ENCODE measurements around the gene POLR3E.

The POLR3E gene, protein sequence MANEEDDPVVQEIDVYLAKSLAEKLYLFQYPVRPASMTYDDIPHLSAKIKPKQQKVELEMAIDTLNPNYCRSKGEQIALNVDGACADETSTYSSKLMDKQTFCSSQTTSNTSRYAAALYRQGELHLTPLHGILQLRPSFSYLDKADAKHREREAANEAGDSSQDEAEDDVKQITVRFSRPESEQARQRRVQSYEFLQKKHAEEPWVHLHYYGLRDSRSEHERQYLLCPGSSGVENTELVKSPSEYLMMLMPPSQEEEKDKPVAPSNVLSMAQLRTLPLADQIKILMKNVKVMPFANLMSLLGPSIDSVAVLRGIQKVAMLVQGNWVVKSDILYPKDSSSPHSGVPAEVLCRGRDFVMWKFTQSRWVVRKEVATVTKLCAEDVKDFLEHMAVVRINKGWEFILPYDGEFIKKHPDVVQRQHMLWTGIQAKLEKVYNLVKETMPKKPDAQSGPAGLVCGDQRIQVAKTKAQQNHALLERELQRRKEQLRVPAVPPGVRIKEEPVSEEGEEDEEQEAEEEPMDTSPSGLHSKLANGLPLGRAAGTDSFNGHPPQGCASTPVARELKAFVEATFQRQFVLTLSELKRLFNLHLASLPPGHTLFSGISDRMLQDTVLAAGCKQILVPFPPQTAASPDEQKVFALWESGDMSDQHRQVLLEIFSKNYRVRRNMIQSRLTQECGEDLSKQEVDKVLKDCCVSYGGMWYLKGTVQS

DNA sequence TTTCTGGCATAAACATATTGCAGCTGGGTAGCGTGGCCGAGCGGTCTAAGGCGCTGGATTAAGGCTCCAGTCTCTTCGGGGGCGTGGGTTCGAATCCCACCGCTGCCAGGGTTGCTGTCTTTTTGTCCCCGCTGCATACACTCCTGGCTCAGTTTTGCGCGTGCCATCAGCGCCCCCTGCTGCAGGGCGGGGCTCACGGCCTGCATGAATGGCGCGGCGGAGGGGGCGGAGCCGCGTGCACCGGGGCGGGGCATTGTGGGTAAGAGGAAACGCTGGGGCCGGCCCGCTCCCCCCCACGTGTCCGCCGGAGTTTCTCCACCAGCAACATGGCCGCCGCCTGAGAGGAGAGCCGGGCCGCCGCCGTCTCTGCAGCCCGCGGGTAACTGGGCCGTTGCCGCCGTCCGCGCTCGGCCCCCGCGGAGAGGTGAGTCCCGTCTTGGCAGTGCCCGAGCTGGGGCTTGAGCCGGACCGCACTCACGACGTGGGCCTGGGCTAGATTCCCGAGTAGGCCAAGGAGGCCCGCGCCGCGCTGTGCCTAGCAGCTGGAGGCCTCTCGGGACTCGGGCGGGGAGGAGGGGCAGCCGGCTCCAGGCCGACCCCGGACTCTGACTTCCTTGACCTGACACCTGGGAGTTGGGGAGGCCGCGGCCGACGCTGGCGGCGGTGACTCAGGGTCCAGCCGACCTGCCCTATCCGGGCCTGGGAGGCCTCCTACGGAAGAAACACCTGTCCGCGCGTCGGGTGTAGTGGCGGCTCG is at the start of gene POLR3E:
Gene POLR3E (plus strand): TSS at position 296 of the 757 bp plus-strand sequence. CDS start 5,560 bp downstream, outside the sequence.
- DNase-seq (ENCODE audit: low read depth) = peak; percentile 100

DNA sequence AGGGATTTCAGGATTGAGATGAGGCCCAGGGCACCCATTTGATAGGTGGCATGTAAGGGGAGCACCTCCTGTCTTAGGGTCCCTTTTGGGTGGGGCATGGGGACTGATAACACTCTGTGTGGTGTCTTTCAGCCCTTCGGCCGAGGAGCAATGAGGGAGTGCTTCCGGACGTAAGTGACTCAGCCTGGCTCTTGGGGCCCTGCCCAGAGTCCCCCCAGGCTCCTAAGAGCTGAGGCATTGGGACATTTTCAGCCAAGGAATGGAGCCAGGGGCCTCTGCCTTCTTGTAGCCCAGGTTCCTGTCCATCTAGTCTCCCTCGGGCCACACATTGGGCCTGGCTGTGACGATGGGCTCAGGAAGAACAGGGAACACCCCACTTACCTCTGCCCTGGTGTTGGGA is 46.7 kb upstream of the POLR3E start:
- DNase-seq (ENCODE audit: low read depth) = no peak

DNA sequence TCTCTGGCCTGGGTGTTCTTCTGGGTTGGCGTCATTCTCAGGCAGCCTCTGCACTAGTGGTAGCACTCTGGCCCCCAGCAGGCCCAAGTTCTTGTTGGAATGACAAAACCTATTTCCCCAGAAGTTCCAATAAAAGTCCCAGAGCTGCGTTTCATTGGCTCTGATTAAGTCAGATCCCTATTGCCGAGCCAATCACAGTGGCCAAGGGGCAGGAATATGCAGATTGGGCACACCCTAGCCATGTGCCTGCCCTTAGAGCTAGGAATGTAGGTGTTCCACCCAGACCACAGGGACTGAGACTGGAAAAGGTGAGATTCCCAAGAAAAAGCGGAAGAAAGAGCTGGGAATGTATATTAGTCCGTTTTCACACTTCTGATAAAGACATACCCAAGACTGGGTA is 44.9 kb upstream of the POLR3E start:
- no peak for DNase-seq (ENCODE audit: low read depth)

DNA sequence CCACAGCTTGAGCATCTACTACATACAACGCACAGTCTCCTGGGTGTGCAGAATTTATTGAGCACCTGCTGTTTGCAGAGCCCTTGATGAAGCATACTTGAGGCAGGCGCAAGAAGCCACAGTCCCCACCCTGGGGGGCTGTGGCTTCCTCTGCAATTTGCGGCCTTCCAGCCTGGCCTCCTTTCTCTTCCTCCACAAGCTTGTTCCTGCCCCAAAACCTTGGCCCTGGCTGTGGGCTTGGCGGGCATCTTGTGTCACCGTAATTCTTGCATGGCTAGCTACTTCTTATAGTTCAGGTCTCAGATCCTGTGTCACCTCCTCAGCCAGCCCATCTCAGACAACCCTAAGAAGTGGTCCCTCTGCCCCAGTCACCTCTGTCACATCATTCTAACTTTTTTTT is 43.9 kb upstream of the POLR3E start:
- DNase-seq (ENCODE audit: low read depth) = no peak

DNA sequence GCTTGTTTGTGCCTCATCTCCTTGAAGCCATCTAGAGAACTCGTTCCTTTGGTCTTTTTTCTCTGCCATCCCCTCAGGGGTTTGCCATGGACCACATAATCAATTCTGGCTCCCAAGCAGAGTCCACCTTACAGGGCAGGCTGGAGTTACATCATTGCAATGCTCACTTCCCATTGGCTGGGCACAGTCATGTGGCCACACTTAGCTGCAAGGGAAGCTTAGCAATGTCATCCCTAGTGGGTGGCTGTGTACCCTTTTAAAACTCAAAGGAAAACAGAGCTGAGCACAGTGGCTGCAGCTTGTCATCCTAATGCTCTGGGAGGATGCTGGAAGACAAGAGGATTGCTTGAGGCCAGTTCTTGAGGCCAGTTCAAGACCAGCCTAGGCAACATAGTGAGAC is 41.9 kb upstream of the POLR3E start:
- no peak for DNase-seq (ENCODE audit: low read depth)

DNA sequence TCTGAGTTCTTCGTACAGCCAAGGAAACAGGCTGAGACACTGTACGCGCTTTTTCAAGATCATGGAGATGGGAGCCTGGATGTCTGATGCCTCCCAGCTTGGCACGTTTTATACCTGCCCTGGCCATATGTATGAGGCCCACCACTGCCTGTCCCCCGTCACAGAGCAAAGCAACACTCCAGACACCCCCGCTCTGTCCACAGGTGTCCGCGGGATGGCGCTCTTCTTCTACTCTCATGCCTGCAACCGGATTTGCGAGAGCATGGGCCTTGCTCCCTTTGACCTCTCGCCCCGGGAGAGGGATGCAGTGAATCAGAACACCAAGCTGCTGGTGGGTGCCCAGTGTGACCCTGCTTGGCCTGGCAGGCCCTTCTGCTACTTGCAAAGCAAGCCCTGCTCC is 39.8 kb upstream of the POLR3E start:
- no peak for DNase-seq (ENCODE audit: low read depth)

DNA sequence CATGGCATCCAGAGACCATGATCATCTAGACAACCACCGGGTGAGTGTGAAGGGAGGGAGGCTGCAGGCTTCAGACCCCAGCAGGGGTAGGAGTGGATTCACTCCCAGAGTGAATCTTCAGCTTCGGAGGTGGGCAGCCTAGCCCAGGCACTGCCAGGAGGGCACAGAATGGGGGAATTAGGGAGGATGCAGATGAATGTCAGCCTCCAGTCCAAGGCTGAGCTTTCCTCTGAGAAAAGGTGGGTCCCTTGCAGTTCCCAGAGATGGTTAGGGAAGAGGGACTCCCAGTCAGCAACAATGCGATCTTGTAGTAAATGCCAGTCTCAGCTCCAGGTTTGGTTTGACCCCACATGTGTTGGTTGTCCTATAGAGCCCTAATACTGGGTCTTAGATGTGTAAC is 36.7 kb upstream of the POLR3E start:
- no peak for DNase-seq (ENCODE audit: low read depth)

DNA sequence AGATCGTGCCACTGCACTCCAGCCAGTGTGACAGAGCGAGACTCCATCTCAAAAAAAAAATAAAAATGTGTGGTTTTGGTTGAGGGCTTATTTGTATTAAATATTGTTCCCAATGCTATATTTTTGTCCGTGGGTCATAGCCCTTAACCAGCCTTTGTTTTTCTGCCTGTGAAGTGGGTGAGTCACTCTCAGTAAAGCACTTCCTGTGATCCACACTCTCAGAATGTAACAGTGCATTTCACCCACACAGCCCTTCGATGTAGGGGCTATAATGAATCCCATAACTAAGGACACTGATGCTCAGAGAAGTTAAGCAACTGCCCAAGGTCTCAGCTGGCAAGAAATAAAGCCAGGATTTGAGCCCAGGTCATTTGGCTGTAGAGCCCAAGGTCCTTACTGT is 34.7 kb upstream of the POLR3E start:
- DNase-seq (ENCODE audit: low read depth) = no peak

DNA sequence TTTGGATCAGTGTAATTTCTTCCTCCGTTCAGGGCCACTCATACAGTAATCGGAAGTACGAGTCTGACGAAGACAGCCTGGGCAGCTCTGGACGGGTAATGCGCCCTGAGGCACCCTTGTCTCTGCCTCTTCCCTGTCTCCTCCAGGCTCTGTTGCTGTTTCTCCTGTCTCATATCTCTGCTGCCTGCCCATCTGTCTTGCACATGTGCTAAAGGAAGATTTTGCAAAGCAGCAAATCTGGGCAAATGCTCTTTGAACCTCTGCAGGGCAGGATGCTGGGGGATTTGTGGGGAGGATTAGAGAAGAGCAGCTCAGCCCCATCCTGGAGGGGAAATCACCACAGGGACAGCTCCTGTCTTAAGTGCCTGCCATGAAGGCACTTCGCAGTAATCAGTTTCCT is 32.4 kb upstream of the POLR3E start:
- DNase-seq (ENCODE audit: low read depth) = no peak

DNA sequence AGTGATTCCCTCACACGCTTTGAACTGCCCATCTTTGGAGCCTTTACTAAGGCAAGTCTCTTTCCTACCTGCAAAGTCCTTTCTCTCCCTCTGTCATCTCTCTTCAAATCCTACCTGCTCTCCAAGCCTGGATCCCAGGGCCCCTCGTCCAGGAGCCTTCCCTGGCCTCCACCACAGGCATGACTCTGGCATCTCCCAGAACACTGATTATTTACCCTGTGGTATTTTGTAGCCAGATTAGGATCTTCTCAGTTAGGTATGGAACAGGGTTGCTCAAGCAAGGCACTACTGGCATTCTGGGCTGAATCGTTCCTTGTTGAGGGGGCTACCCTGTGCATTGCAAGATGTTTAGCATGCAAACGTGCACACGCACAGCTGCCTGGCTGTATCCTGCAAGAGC is 31.9 kb upstream of the POLR3E start:
- no peak for DNase-seq (ENCODE audit: low read depth)

DNA sequence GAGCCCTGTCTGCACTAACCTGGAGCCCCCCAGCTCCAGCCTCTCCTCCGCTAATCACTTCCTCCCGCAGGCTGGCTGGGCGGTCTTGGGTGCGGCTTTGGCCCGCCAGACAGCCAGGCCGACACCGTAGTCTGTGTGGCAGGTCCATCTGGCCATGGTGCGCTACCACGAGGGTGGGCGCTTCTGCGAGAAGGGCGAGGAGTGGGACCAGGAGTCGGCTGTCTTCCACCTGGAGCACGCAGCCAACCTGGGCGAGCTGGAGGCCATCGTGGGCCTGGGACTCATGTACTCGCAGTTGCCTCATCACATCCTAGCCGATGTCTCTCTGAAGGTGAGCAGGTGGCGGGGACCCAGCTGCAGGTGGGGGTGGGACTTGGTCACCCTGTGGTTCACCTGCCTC is 30.7 kb upstream of the POLR3E start:
- DNase-seq (ENCODE audit: low read depth) = no peak

DNA sequence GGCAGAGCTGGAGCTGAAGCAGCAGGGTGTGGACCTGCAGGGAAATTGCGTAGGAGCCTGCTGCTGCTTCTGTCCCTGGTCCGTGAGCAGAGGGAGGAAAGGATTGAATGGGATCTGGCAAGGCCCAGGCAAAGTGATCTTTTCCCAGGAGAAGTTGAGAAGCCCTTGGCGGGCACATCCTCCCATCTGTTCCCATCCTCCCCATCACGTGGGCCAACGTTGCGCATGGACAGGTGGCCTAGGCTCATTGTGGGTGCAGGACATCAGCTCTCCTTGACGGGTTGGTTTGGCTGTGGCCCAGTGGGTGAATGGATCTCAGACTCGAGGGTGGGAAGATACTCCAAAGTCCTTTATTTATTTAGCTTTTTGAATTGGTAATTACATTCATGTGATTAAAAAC is 29.4 kb upstream of the POLR3E start:
- no peak for DNase-seq (ENCODE audit: low read depth)

DNA sequence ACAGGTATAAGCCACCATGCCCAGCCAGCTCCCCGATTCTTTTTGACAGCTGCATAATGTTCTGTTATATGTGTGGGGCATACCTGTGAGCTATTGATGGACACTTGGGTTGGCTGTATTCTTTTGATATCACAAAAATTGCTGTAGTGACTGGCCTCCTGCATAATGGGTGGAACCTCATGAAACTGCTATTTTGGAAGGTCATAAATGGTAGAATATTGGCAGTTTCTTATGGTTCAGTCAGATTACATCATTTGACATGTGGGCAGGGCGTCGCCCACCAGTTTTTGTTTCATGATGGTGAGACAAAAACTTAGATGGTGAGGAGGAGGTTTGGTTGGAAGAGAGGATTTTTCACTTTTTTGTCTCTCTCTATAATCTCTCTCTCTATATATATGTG is 26.7 kb upstream of the POLR3E start:
- DNase-seq (ENCODE audit: low read depth) = no peak

DNA sequence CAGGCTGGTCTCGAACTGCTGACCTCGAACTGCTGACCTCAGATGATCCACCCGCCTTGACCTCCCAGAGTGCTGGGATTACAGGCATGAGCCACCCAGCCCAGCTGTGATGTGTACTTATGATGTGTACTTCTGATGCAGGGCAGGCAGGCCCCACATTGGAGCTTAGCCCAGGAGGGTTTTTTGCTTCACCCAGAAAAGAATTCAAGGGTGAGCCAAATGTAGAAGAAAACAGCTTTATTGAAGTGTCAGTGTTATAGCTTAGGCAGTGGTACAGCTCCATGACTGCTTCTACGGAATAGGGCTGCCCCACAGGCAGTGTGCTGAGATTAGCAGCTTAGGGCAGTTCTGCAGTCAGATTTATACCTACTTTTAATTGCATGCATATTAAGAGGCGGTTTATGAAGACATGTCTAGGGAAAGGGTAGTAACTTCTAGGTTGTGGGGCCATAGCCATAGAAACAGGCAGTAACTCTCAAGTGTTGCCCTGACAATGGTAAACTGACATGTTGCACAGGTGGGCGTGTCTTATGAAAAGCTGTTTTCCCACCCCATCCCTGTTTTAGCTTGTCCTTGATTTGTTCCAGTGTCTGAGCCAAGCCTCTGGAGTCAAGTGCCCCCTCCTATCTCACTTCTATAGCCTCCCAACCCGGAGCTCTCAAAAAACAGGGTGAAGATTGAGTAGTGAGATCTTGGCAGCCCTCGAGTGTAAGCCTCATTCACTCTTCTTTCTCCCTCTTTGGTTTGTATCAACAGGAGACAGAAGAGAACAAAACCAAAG is 24.1 kb upstream of the POLR3E start:
- no peak for DNase-seq (ENCODE audit: low read depth)

DNA sequence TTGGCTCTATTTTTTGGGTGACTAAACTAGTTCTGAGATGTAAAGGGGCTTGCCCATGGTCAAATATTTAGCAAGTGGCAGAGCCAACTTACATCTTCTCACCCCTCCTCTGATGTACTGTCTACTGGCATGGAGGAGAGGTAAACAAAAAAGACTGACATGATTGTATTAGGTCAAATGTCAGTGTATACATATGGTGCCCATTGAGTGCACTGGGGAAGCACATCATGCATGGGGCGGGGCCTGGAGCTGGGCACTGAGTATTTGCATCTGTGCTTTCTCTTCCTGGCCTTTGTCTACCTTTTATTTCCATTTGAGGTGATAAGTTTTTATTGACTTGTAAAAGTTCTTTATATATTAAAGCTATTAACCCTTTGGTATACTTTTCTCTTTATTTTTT is 22.3 kb upstream of the POLR3E start:
- DNase-seq (ENCODE audit: low read depth) = no peak

DNA sequence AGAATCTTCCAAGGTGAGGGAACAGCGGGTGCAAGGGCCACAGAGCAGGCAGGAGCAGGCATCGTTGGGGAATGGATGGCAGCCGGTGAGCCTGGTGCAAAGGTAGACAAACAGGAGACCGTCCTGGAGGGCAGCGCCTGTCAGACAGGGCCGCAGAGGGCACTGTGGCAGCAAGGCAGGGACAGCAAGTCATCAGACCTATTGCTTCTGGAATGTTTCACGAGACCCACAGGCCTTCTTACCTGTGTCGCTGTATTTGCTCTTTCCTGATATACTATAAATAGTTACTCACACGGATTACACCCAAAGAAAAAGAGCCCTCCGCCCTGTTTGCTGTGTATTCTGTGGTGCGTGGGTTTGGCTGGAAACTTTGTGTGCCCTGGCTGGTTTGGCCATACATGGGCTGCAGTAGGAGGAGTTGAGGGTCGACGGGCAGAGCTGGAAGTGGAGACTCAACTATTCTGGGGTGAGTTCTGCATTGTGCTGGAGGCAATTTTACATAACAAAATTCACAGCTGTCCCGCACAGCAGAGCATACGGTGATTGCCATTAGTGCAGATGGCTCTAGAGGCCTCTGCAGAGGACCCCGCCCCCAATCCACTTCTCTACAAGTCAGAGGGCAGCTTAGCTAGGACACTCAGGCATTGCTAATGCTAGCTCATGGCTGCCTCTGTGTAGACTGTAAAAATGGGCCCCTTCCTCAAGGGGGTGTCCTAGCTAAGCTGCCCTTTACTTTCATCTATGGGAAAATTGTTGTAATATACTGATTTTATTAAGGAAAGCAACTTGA is 18.6 kb upstream of the POLR3E start:
- DNase-seq (ENCODE audit: low read depth) = no peak

DNA sequence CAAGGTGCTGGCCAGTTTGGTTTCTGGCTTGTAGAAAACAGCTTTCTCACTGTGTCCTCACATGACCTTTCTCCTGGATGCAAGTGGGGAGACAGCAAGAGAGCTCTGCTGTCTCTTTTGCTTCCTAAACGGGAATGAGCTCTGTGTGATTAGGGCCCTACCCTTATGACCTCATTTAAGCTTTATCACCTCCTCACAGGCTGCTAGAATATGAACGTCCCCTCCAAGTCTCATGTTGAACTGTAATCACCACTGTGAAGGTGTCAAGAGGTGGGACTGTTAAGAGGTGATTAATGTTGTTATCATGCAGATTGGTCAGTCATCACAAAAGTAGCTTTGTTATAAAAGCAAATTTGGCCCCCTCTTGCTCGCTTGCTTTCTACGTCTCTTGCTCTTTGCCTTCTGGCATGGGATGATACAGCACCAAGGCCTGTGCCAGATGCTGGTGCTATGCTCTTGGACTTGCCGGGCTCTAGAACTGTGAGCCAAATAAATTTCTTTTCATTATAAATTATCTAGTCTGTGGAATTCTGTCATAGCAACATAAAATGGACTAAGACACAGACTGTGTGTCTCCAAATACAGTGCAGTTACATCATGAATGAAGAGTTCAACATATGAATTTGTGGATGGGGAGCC is 14.8 kb upstream of the POLR3E start:
- DNase-seq (ENCODE audit: low read depth) = no peak

DNA sequence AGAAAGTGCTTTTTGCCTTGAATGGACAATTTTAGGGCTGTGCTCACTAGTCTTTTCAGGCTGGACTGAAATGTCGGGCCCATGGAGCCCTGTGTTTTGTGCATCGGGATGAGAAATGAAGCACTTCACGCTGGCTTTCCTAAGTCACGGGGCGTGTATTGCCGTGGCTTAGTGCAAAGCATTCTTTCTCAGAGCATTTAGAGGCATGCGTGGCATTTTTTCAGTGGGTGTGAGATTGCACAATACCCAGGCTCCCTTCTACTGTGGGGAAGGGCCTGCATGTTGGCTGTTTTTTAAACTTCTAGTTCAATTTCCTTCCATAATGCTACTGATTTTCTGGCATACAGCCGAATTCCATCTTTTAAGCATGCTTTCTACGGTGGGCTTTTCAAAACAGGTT is 12.6 kb upstream of the POLR3E start:
- no peak for DNase-seq (ENCODE audit: low read depth)

DNA sequence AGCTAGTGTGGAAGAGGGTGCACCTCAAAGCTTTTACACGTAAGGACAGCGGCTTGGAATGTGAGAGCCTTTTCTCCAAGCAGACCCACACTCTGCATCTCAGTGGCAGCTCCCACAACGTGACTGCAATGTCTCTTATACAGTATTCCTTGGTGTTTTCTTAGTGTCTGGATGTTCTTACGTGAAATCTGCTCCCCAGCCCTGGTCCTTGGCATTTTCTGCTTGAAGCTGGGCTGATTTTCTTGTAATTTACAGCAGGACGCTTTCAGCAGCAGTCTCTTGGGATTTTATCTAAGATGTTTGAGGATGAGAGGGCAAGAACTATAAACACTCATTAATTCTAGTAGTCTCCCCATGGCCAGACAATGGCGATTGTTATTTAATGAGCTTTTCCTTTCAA is 12.1 kb upstream of the POLR3E start:
- no peak for DNase-seq (ENCODE audit: low read depth)

DNA sequence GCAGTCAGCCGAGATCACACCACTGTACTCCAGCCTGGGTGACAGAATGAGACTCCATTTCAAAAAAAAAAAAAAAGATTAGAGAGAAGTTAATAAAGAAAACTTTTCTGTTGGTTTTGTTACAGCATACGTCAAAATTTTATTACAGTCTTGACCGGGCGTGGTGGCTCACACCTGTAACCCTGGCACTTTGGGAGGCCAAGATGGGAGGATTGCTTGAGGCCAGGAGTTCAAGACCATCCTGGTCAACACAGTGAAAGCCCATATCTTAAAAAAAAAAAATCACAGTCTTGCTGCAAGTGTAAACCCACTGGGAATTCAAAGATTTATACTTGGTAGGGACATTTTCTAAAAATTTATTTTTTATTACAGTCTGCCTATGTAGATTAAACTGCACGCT is 6.2 kb upstream of the POLR3E start:
- DNase-seq (ENCODE audit: low read depth) = no peak

DNA sequence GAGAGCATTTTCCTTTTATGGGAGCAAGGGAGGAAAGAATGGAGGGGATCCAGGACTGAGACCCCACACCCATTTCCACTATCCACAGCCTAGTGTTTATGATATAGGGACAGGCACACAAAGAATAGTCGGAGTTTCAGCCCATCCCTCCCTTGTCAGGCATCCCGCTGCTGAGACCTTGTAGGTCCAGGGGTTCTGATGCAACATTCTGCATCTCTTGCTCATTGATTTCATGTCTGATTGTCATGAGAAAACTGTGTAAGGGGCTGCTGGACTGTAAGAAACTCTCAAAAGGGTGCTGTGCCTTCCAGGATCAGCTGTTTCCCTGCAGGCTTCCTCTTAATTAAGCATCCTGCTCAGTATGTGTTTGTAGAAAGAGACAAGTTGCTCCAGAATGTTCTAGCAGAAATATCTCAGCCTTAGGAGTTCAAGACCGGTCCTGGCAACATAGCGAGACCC is 5.3 kb upstream of the POLR3E start:
- no peak for DNase-seq (ENCODE audit: low read depth)

All from stimulated activated CD8-positive, alpha-beta memory T cell treated with anti-CD3 and anti-CD28 coated beads, Interleukin-15, amount 100 ng/mL, for 24 hours (primary cell).